GM12878 (cell line): ENCODE measurements around the gene SIK2. TPM values are rescaled to one million over a fixed set of nuclear protein-coding genes. Genes with fewer than 3 reads are reported as not detected.

ENCODE experiments used
- ATAC-seq: fragments of 200-7000 bp; cut with Tn5 transposase; 3 replicates; pipeline ENCODE4 v1.9.1; 2020; ENCODE audit warnings: mild to moderate bottlenecking, moderate library complexity
- BruUV-seq: library from RNA; stranded (reverse); fragments of 400-500 nt; replicated peaks from 2 replicates; lab custom pipeline; 2021; lab: Mats Ljungman, UMichigan
- CTCF ChIA-PET: fragments of 300-600 bp; sonication (Branson Sonifier 250); formaldehyde crosslinking; extraction: SDS; loops from one replicate; lab custom pipeline; 2021; ENCODE audit warnings: inconsistent platforms; lab: Yijun Ruan, JAX
- POLR2A ChIA-PET: fragments of 350-600 bp; formaldehyde crosslinking; extraction: SDS; loops from one replicate; lab custom pipeline; 2021; ENCODE audit warnings: inconsistent platforms; lab: Charles Lee
- RAD21 ChIA-PET: fragments of 300-600 bp; sonication (Branson Sonifier 250); formaldehyde crosslinking; loops from one replicate; lab custom pipeline; 2023; ENCODE audit warnings: antibody characterized with exemption; ENCODE audit not compliant: unreplicated experiment; lab: Charles Lee
- SMC1A ChIA-PET: fragments of 300-600 bp; sonication (Branson Sonifier 250); formaldehyde crosslinking; loops from one replicate; lab custom pipeline; 2023; ENCODE audit not compliant: unreplicated experiment, uncharacterized antibody; lab: Charles Lee
- DNase-seq: peaks from one replicate; pipeline ENCODE4 v3.0.0-alpha.2; 2011; ENCODE audit warnings: low read depth, low spot score
- FAIRE-seq: peaks from 3 replicates; lab custom pipeline; 2011; peaks lifted over from hg19 to GRCh38; lab: Jason Lieb, UNC
- H2AFZ ChIP-seq: 2 replicates; pipeline ENCODE4 v1.6.0; 2011; ENCODE audit warnings: low read depth, low read length, control low read depth; ENCODE audit not compliant: control insufficient read depth
- H3K27ac ChIP-seq: 2 replicates; pipeline ENCODE4 v1.5.1; 2011; ENCODE audit warnings: control low read depth; ENCODE audit not compliant: control insufficient read depth, insufficient read depth
- H3K27me3 ChIP-seq, 2 experiments: replicated peaks in 1 of 2; 2 replicates each; pipeline versions ENCODE4 v1.6.0 to v1.6.1; 2011; ENCODE audit warnings: low read length in 1 of 2; ENCODE audit not compliant: control insufficient read depth in 2 of 2, insufficient read depth in 2 of 2
- H3K36me3 ChIP-seq, 2 experiments: 2 replicates each; pipeline ENCODE4 v1.5.1; 2011; ENCODE audit warnings: low read length in 1 of 2; ENCODE audit not compliant: control insufficient read depth in 2 of 2, insufficient read depth in 2 of 2
- H3K4me1 ChIP-seq: 2 replicates; pipeline ENCODE4 v1.6.1; 2011; ENCODE audit warnings: mild to moderate bottlenecking, low read length, moderate library complexity, mixed read lengths; ENCODE audit not compliant: control insufficient read depth, insufficient read depth
- H3K4me2 ChIP-seq: 2 replicates; pipeline ENCODE4 v1.6.0; 2011; ENCODE audit warnings: control low read depth; ENCODE audit not compliant: control insufficient read depth, insufficient read depth
- H3K4me3 ChIP-seq: fragments of 200-600 bp; sonication (generic); 2 replicates; pipeline ENCODE4 v1.5.1; 2016
- H3K79me2 ChIP-seq: 2 replicates; pipeline ENCODE4 v1.6.0; 2011; ENCODE audit warnings: low read length; ENCODE audit not compliant: control insufficient read depth, insufficient read depth
- H3K9ac ChIP-seq: 2 replicates; pipeline ENCODE4 v1.8.0; 2011; ENCODE audit warnings: low read length, control low read depth, mixed read lengths; ENCODE audit not compliant: control insufficient read depth, insufficient read depth
- H3K9me3 ChIP-seq: replicated peaks from 3 replicates; pipeline ENCODE4 v1.5.1; 2011; ENCODE audit warnings: mild to moderate bottlenecking, low read length; ENCODE audit not compliant: control insufficient read depth, insufficient read depth
- H4K20me1 ChIP-seq: 2 replicates; pipeline ENCODE4 v1.6.0; 2011; ENCODE audit not compliant: control insufficient read depth, insufficient read depth
- IRF5 ChIP-seq: fragments of 450-650 bp; IDR thresholded peaks from 2 replicates; pipeline ENCODE4 v1.6.1; 2017; ENCODE audit warnings: borderline replicate concordance
- NKRF ChIP-seq: fragments of 450-650 bp; conservative IDR thresholded peaks from 2 replicates; pipeline ENCODE4 v1.6.1; 2017; ENCODE audit warnings: mild to moderate bottlenecking, moderate library complexity
- SIX5 ChIP-seq: IDR thresholded peaks from 2 replicates; pipeline ENCODE4 v1.6.1; 2011; ENCODE audit warnings: mild to moderate bottlenecking, low read depth, low read length, moderate library complexity; ENCODE audit not compliant: severe bottlenecking
- ZNF274 ChIP-seq: IDR thresholded peaks from one replicate; pipeline ENCODE4 v1.8.0; 2011; ENCODE audit not compliant: insufficient read length, insufficient read depth
- in situ Hi-C: fragments of 300-500 bp; cut with MboI; formaldehyde crosslinking; loops from 9 replicates; pipeline ENCODE4 v1.14.3; 2018; ENCODE audit warnings: mixed read lengths
- intact Hi-C: fragments of 100-400 bp; cut with micrococcal nuclease; formaldehyde crosslinking; loops from one replicate; pipeline ENCODE4 v1.14.2; 2022; ENCODE audit not compliant: unreplicated experiment
- polyA plus RNA-seq, 11 experiments: library from polyadenylated mRNA; depleted of rRNA in 4 of 11; unstranded in 6 of 11; stranded (reverse) in 5 of 11; fragments of >200 nt; fragmentation: Nextera tagmentation in 4 of 11; fragmentation: Illumina TruSeq in 1 of 11; extraction: Ambion mirVana in 4 of 11; extraction: Trizol in 1 of 11; gene quantifications; 1 replicate in 1 of 11; 2 replicates in 10 of 11; pipeline versions ENCODE4 v1.2.1 to v1.2.3, GENCODE V29; 2011 to 2016; ENCODE audit warnings: inconsistent platforms in 2 of 11, missing spikeins in 2 of 11, low read depth in 1 of 11
- total RNA-seq, 4 experiments: library from RNA; depleted of rRNA in 3 of 4; stranded (reverse); fragments of >200 nt in 3 of 4; fragmentation: Illumina TruSeq in 1 of 4; extraction: Trizol in 1 of 4; gene quantifications; 2 replicates each; pipeline versions ENCODE4 v1.2.1 to v1.2.3, GENCODE V29; 2013 to 2021

Gene SIK2
- total and polyA plus RNA-seq, 10 of the 15 experiments (the other 5 are each of a cell fraction or from before 2014, with no cell fraction given) = 0.97 to 14.2 (median 4.5) TPM

GRCh38 chr11:111554532-111554931, 47.7 kb upstream of the SIK2 start:
- no peak overlapping the region for H3K4me3 ChIP-seq
- ATAC-seq (no peak), DNase-seq (no peak), FAIRE-seq (no peak)
- TF ChIP-seq SIX5 = no peak
- no peak for TF ChIP-seq ZNF274
- no peak for TF ChIP-seq NKRF
- TF ChIP-seq IRF5 = no peak
- H3K27ac ChIP-seq = no peak overlapping the region
- no peaks in the 10 kb centered on the region for H4K20me1 ChIP-seq
- H3K4me2 ChIP-seq = no peak overlapping the region
- POLR2A ChIA-PET = no interaction called here
- in situ Hi-C loops (no loop called here), intact Hi-C loops (no loop called here)
- SMC1A ChIA-PET = interaction anchor here (0.8 to 1.7 kb wide), 2 partner anchors 10 to 15 kb away, joined by 3 to 6 read pairs; no protein-coding TSS in a partner anchor
- no peaks in the 10 kb centered on the region; the same call in 2 of the 3 replicates for H3K9me3 ChIP-seq
- no peaks in the 10 kb centered on the region for H3K79me2 ChIP-seq
- CTCF ChIA-PET = interaction anchor here (1.4 kb wide), 3 partner anchors 10 to 288 kb away, joined by 3 to 5 read pairs (median 5); no protein-coding TSS in a partner anchor
- peaks cover 0 to 2% of the 10 kb centered on the region in 2 experiments; a peak in 2 of 4 replicates for H3K27me3 ChIP-seq
- RAD21 ChIA-PET = no interaction called here
- no peaks in the 10 kb centered on the region for H3K4me1 ChIP-seq
- no peaks in the 10 kb centered on the region for H3K36me3 ChIP-seq
- no peak overlapping the region for H2AFZ ChIP-seq
- BruUV-seq = no TSS peak
- H3K9ac ChIP-seq = no peak overlapping the region
